ENCODE results near the gene MPZL1. TPM values are rescaled to one million over a fixed set of nuclear protein-coding genes. Genes with fewer than 3 reads are reported as not detected.

MPZL1 gene
- total and polyA plus RNA-seq, 2 of the 13 experiments (the other 11 are each of a cell fraction or from before 2014, with no cell fraction given), result 38.0 to 68.7 TPM

DNA sequence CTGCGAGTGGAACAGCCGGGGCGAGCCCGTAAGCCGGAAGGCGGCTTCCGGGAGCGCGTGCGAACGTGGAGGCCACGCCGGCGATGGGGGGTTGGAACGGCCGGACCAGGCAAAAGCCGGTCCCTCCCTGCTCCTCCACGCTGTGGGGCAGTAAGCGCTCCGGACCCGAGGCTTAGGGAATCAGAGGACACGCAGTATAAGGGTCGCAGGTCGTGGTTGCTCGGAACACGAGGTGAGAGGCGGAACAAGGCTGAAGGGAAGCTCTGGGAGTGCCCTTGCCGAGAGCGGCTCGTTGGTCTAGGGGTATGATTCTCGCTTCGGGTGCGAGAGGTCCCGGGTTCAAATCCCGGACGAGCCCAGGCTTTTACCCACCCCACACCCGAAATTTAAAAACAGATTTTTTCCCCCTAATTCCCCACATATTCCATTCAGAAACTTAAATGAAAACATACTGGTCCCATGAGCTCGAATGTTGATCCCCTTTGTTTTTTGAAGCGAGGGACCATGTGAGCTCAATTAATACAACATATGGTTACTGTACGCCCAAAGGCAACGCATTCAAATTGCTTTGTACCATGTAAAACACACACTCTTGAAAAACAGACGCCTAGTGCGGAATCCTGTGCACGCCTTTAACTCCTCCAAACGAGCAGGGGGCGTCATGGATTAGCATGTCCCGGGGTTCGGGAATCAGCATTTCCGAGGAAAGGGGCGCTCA, 7.2 kb upstream of the MPZL1 start (continued):
- TF ChIP-seq ZNF354B (CRISPR knock-in tag; IDR thresholded peaks at IDR 0.05), result no peak
- TF ChIP-seq, protein P1, sequence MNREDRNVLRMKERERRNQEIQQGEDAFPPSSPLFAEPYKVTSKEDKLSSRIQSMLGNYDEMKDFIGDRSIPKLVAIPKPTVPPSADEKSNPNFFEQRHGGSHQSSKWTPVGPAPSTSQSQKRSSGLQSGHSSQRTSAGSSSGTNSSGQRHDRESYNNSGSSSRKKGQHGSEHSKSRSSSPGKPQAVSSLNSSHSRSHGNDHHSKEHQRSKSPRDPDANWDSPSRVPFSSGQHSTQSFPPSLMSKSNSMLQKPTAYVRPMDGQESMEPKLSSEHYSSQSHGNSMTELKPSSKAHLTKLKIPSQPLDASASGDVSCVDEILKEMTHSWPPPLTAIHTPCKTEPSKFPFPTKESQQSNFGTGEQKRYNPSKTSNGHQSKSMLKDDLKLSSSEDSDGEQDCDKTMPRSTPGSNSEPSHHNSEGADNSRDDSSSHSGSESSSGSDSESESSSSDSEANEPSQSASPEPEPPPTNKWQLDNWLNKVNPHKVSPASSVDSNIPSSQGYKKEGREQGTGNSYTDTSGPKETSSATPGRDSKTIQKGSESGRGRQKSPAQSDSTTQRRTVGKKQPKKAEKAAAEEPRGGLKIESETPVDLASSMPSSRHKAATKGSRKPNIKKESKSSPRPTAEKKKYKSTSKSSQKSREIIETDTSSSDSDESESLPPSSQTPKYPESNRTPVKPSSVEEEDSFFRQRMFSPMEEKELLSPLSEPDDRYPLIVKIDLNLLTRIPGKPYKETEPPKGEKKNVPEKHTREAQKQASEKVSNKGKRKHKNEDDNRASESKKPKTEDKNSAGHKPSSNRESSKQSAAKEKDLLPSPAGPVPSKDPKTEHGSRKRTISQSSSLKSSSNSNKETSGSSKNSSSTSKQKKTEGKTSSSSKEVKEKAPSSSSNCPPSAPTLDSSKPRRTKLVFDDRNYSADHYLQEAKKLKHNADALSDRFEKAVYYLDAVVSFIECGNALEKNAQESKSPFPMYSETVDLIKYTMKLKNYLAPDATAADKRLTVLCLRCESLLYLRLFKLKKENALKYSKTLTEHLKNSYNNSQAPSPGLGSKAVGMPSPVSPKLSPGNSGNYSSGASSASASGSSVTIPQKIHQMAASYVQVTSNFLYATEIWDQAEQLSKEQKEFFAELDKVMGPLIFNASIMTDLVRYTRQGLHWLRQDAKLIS (CRISPR knock-in tag; IDR thresholded peaks at IDR 0.05), result no peak
- no peak for TF ChIP-seq NFIB (CRISPR knock-in tag; IDR thresholded peaks at IDR 0.05; ENCODE audit: borderline replicate concordance)
- peak; percentile 61 for TF ChIP-seq FOXA3 (CRISPR knock-in tag; IDR thresholded peaks at IDR 0.05)
- no peak; the same call in 1 of the 2 replicates for TF ChIP-seq ZNF33A (CRISPR knock-in tag; IDR thresholded peaks at IDR 0.05; ENCODE audit: borderline replicate concordance)
- peak; percentile 63; the same call in 1 of the 2 replicates for TF ChIP-seq ZNF547 (CRISPR knock-in tag; IDR thresholded peaks at IDR 0.05)
- TF ChIP-seq, protein P2, sequence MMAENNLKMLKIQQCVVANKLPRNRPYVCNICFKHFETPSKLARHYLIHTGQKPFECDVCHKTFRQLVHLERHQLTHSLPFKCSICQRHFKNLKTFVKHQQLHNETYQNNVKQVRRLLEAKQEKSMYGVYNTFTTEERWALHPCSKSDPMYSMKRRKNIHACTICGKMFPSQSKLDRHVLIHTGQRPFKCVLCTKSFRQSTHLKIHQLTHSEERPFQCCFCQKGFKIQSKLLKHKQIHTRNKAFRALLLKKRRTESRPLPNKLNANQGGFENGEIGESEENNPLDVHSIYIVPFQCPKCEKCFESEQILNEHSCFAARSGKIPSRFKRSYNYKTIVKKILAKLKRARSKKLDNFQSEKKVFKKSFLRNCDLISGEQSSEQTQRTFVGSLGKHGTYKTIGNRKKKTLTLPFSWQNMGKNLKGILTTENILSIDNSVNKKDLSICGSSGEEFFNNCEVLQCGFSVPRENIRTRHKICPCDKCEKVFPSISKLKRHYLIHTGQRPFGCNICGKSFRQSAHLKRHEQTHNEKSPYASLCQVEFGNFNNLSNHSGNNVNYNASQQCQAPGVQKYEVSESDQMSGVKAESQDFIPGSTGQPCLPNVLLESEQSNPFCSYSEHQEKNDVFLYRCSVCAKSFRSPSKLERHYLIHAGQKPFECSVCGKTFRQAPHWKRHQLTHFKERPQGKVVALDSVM (CRISPR knock-in tag; IDR thresholded peaks at IDR 0.05), result peak; percentile 38; the same call in 1 of the 2 replicates
- peak; percentile 24; the same call in 1 of the 2 replicates for TF ChIP-seq ZNF205 (CRISPR knock-in tag; IDR thresholded peaks at IDR 0.05)
- TF ChIP-seq, protein P3, sequence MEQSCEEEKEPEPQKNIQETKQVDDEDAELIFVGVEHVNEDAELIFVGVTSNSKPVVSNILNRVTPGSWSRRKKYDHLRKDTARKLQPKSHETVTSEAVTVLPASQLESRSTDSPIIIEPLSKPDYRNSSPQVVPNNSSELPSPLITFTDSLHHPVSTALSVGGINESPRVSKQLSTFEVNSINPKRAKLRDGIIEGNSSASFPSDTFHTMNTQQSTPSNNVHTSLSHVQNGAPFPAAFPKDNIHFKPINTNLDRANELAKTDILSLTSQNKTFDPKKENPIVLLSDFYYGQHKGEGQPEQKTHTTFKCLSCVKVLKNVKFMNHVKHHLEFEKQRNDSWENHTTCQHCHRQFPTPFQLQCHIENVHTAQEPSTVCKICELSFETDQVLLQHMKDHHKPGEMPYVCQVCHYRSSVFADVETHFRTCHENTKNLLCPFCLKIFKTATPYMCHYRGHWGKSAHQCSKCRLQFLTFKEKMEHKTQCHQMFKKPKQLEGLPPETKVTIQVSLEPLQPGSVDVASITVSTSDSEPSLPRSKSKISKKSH (CRISPR knock-in tag; IDR thresholded peaks at IDR 0.05; ENCODE audit: borderline replicate concordance), result peak; percentile 78; the same call in 1 of the 2 replicates
- TF ChIP-seq NFRKB (IDR thresholded peaks at IDR 0.05), result no peak
- TF ChIP-seq, protein P4, sequence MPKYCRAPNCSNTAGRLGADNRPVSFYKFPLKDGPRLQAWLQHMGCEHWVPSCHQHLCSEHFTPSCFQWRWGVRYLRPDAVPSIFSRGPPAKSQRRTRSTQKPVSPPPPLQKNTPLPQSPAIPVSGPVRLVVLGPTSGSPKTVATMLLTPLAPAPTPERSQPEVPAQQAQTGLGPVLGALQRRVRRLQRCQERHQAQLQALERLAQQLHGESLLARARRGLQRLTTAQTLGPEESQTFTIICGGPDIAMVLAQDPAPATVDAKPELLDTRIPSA (CRISPR knock-in tag; IDR thresholded peaks at IDR 0.05; ENCODE audit: borderline replicate concordance), result no peak; the same call in 1 of the 2 replicates
- no peak for TF ChIP-seq CHD4 (IDR thresholded peaks at IDR 0.05; ENCODE audit: borderline replicate concordance, low read length)
- TF ChIP-seq SOX13 (IDR thresholded peaks at IDR 0.05), result peak; percentile 61; the same call in 1 of the 2 replicates
- TF ChIP-seq SOX13 (CRISPR knock-in tag; conservative IDR thresholded peaks at IDR 0.05 in 1 of 2, IDR thresholded peaks at IDR 0.05 in 1 of 2), result 0 out of 4 replicates have a peak, but pooled peaks of 1 of the 2 experiments have one; percentile 15
- TF ChIP-seq, protein P5, sequence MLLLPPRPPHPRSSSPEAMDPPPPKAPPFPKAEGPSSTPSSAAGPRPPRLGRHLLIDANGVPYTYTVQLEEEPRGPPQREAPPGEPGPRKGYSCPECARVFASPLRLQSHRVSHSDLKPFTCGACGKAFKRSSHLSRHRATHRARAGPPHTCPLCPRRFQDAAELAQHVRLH (CRISPR knock-in tag; IDR thresholded peaks at IDR 0.05; ENCODE audit: borderline replicate concordance, low read depth), result no peak
- TF ChIP-seq CBX2 (IDR thresholded peaks at IDR 0.05; ENCODE audit: low read depth, low read length), result no peak
- 0 out of 2 replicates have a peak, but pooled peaks have one; percentile 66 for TF ChIP-seq CBX2 (CRISPR knock-in tag; IDR thresholded peaks at IDR 0.05; ENCODE audit: low read depth)
- TF ChIP-seq, protein P6, sequence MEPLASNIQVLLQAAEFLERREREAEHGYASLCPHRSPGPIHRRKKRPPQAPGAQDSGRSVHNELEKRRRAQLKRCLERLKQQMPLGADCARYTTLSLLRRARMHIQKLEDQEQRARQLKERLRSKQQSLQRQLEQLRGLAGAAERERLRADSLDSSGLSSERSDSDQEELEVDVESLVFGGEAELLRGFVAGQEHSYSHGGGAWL (CRISPR knock-in tag; IDR thresholded peaks at IDR 0.05), result 0 out of 2 replicates have a peak, but pooled peaks have one; percentile 57
